Transverse colon (tissue), 4 donors: ENCODE results near the gene RYR3. TPM values are rescaled to one million over a fixed set of nuclear protein-coding genes. Genes with fewer than 3 reads are reported as not detected.

Experiments used
- DNase-seq: peaks from one replicate; pipeline ENCODE4 v3.0.0-alpha.2; 2019
- H3K27ac ChIP-seq, 4 donors: fragments of 200-600 bp; sonication (generic); 2 replicates each; pipeline ENCODE4 v1.5.1; 2016 to 2018; ENCODE audit warnings: inconsistent platforms in 4 of 4
- H3K27me3 ChIP-seq: fragments of 200-600 bp; sonication (generic); 2 replicates; pipeline ENCODE4 v1.5.1; 2017; ENCODE audit warnings: inconsistent platforms
- H3K36me3 ChIP-seq, 4 donors: fragments of 200-600 bp; sonication (generic); 2 replicates each; pipeline ENCODE4 v1.5.1; 2017 to 2019; ENCODE audit warnings: inconsistent platforms in 4 of 4
- H3K4me1 ChIP-seq, 4 donors: fragments of 200-600 bp; sonication (generic); 2 replicates each; pipeline ENCODE4 v1.5.1; 2017 to 2020; ENCODE audit warnings: inconsistent platforms in 4 of 4
- H3K4me3 ChIP-seq, 4 donors: fragments of 200-600 bp; sonication (generic); 1 replicate in 1 of 4; 2 replicates in 3 of 4; pipeline versions ENCODE4 v1.5.1 to v1.6.1; 2017 to 2019; ENCODE audit warnings: inconsistent platforms in 4 of 4
- H3K9me3 ChIP-seq, 2 donors: fragments of 200-600 bp; sonication (generic); 2 replicates each; pipeline ENCODE4 v1.5.1; 2017 to 2019; ENCODE audit warnings: inconsistent platforms in 2 of 2
- EP300 ChIP-seq: sonication (generic); formaldehyde crosslinking; IDR thresholded peaks from one replicate; pipeline ENCODE4 v1.6.1; 2017; ENCODE audit warnings: antibody characterized with exemption, low read depth
- POLR2A ChIP-seq: fragments of 450-650 bp; IDR thresholded peaks from one replicate; pipeline ENCODE4 v1.6.1; 2016; ENCODE audit warnings: antibody characterized with exemption, mild to moderate bottlenecking, moderate library complexity
- POLR2AphosphoS5 ChIP-seq, 3 donors: sonication (generic); formaldehyde crosslinking; IDR thresholded peaks; one replicate each; pipeline ENCODE4 v1.6.1; 2016; ENCODE audit warnings: antibody characterized with exemption in 3 of 3
- WGBS, 2 donors: methylation state at CpG; one replicate each; pipeline ENCODE4 v1.1.5; 2018; ENCODE audit warnings: low coverage in 1 of 2; 5-methylcytosine and 5-hydroxymethylcytosine counted together
- in situ Hi-C, 4 donors: fragments of 200-750 bp; cut with MboI; loops; one replicate each; pipeline versions ENCODE4 v1.15.0 to v1.15.1; 2017; ENCODE audit warnings: low sequenced_read_pairs in 3 of 4, low pct_ligation_motif_present in 1 of 4, low pct_unique_long_range_greater_than_20kb in 1 of 4
- intact Hi-C: fragments of 100-400 bp; cut with DNase I; formaldehyde crosslinking; loops from one replicate; pipeline ENCODE4 v1.15.1; 2023; ENCODE audit warnings: low total_unique reads
- total RNA-seq, 4 donors: library from RNA; depleted of rRNA; stranded (reverse); fragments of >200 nt; gene quantifications; one replicate each; pipeline ENCODE4 v1.1.0, GENCODE V29; 2016
- TF ChIP-seq, protein P1 (sequence below), 5 experiments: fragments of 200-600 bp in 3 of 5; fragments of 450-650 bp in 2 of 5; sonication (generic) in 3 of 5; IDR thresholded peaks; 1 replicate in 2 of 5; 2 replicates in 3 of 5; pipeline ENCODE4 v1.5.1; 2016 to 2017; ENCODE audit warnings: antibody characterized with exemption in 5 of 5, inconsistent platforms in 3 of 5, mild to moderate bottlenecking in 2 of 5, moderate library complexity in 1 of 5

The RYR3 gene
- total RNA-seq, 4 donors from 2014 or later: 0.96 to 9.7 (median 5.4) TPM

DNA sequence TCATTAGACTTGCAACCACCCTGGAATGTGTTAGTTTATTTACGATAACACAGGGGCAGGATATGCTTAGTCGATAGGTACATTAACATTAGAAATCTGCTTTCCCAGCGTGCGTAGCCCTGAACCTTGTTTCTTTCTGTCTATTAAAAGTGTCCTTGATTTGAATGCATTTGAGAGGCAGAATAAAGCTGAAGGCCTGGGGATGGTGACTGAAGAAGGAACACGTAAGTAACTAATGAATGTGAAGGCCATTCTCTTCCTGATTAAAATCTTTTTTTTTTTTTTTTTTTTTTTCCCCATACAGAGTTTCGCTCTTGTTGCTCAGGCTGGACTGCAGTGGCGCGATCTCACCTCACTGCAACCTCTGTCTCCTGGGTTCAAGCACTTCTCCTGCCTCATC is 514.7 kb downstream of the RYR3 start:
- Histone ChIP-seq H3K4me1 (no peaks in the 10 kb centered on the region), H3K4me3 (no peak overlapping the region), H3K36me3 (no peaks in the 10 kb centered on the region), H3K9me3 (no peaks in the 10 kb centered on the region), H3K27ac (no peak overlapping the region), H3K27me3 (no peaks in the 10 kb centered on the region)
- WGBS, 2 donors: 93 to 96% methylated on average over 7 to 8 of the region's 8 CpGs
- intact Hi-C loops: no loop called here
- in situ Hi-C loops: no loop called here
- no peak for DNase-seq
- no peak for TF ChIP-seq EP300
- no peak for TF ChIP-seq POLR2AphosphoS5 (IDR thresholded peaks at IDR 0.05)
- TF ChIP-seq POLR2A: no peak
- TF ChIP-seq, protein P1, sequence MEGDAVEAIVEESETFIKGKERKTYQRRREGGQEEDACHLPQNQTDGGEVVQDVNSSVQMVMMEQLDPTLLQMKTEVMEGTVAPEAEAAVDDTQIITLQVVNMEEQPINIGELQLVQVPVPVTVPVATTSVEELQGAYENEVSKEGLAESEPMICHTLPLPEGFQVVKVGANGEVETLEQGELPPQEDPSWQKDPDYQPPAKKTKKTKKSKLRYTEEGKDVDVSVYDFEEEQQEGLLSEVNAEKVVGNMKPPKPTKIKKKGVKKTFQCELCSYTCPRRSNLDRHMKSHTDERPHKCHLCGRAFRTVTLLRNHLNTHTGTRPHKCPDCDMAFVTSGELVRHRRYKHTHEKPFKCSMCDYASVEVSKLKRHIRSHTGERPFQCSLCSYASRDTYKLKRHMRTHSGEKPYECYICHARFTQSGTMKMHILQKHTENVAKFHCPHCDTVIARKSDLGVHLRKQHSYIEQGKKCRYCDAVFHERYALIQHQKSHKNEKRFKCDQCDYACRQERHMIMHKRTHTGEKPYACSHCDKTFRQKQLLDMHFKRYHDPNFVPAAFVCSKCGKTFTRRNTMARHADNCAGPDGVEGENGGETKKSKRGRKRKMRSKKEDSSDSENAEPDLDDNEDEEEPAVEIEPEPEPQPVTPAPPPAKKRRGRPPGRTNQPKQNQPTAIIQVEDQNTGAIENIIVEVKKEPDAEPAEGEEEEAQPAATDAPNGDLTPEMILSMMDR (IDR thresholded peaks at IDR 0.05): no peak

DNA sequence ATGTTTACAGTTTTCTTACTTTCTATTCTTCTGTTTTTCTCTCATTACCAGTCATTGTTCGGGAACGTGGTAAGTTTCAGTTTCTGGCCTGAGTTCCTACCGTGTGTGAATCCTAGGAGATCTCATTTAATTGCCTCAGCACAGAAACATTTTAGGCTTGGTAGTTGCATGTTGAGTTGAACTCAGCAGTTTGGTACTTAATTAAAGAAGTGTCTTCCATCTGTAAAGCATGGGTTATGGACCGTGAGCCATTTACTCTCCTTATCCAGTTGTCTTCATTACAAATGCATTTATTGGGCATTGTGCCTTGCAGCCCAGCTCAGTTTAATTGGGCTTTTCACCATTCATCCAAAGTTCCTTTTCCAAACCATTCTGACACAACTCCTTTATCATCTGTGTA is 515.4 kb downstream of the RYR3 start:
- Histone ChIP-seq H3K4me1 (no peaks in the 10 kb centered on the region), H3K27ac (no peak overlapping the region), H3K27me3 (no peaks in the 10 kb centered on the region), H3K9me3 (no peaks in the 10 kb centered on the region), H3K36me3 (no peaks in the 10 kb centered on the region), H3K4me3 (no peak overlapping the region)
- DNase-seq: no peak
- in situ Hi-C loops: no loop called here
- intact Hi-C loops: no loop called here
- TF ChIP-seq EP300 (no peak), POLR2AphosphoS5 (IDR thresholded peaks at IDR 0.05) (no peak), POLR2A (no peak)
- TF ChIP-seq, protein P1 (IDR thresholded peaks at IDR 0.05): no peak
- 82 to 87% methylated on average over 3 to 4 of the region's 4 CpGs for WGBS, 2 donors

DNA sequence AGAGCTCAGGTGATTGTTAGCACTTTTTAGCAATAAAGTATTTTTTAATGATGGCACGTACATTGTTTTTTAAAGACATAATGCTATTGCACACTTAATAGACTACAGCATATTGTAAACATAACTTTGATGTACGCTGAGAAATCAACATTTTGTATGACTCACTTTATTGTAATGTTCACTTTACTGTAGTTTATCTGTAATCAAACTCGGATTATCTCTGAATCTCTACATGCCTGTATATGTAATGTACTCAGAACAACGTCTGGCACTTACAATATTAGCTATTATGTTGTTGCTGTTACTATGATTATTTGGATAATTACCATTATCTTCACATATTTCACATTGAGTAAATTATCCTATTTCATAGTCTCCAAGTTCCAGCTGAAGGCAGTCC is 519.6 kb downstream of the RYR3 start:
- in situ Hi-C loops: no loop called here
- intact Hi-C loops: no loop called here
- no peak for DNase-seq
- Histone ChIP-seq H3K9me3 (no peaks in the 10 kb centered on the region), H3K4me3 (no peak overlapping the region), H3K27ac (no peak overlapping the region), H3K36me3 (no peaks in the 10 kb centered on the region), H3K27me3 (no peaks in the 10 kb centered on the region), H3K4me1 (no peaks in the 10 kb centered on the region)
- TF ChIP-seq POLR2AphosphoS5 (IDR thresholded peaks at IDR 0.05) (no peak), POLR2A (no peak)
- TF ChIP-seq, protein P1 (IDR thresholded peaks at IDR 0.05): no peak
- WGBS, 2 donors: 30 to 51% methylated on average over 4 of the region's 4 CpGs

DNA sequence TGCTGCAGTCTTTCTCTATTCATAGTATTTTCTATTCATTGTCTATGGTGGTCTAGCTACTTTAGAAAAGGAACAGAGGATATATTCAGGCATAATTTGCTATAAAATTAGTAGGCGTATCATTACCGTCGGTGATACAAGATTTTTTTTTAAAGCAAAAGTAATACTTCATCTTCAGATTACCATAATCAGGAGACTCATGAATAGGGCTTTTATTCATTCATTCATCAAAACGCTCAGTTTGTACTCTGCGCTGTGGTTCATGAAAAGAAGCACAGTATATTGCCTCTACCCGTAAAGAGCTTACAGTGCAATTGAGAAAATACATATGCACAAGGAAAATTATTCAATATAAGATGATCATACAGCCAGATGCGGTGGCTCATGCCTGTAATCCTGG is 520.9 kb downstream of the RYR3 start:
- DNase-seq: no peak
- Histone ChIP-seq H3K9me3 (no peaks in the 10 kb centered on the region), H3K4me1 (no peaks in the 10 kb centered on the region), H3K36me3 (no peaks in the 10 kb centered on the region), H3K4me3 (no peak overlapping the region), H3K27ac (no peak overlapping the region), H3K27me3 (no peaks in the 10 kb centered on the region)
- WGBS, 2 donors: 88 to 93% methylated on average over 7 of the region's 7 CpGs
- intact Hi-C loops: no loop called here
- TF ChIP-seq EP300: no peak
- in situ Hi-C loops: no loop called here
